ENCODE measurements around the gene MRTFA.
"Not testable (repeated sequence)": the region's sequence is repeated elsewhere in the genome, so short reads cannot be mapped to it uniquely, and the experiment has no call there.

The MRTFA gene

GRCh38 chr22:40626851-40627250 is 9.7 kb downstream of the MRTFA start:
- H3K4me3 ChIP-seq (ENCODE audit: low read length) = no peak overlapping the region
- TF ChIP-seq CTCF (conservative IDR thresholded peaks at IDR 0.05; ENCODE audit: low read length) = no peak
- peak; percentile 79 for DNase-seq (ENCODE audit: low read depth)

- H3K4me3 ChIP-seq (ENCODE audit: low read length); DNase-seq (ENCODE audit: low read depth): not testable (repeated sequence)
These were observed 10.7 kb downstream of the MRTFA start for GRCh38 chr22:40625794-40626193.

- not testable (repeated sequence) for DNase-seq (ENCODE audit: low read depth); H3K4me3 ChIP-seq (ENCODE audit: low read length)
These were observed 11.2 kb downstream of the MRTFA start for GRCh38 chr22:40625281-40625680.

GRCh38 chr22:40624770-40625169 is 11.7 kb downstream of the MRTFA start:
- no peak overlapping the region for H3K4me3 ChIP-seq (ENCODE audit: low read length)
- no peak for DNase-seq (ENCODE audit: low read depth)
- no peak for TF ChIP-seq CTCF (conservative IDR thresholded peaks at IDR 0.05; ENCODE audit: low read length)

- no peak for DNase-seq (ENCODE audit: low read depth)
- H3K4me3 ChIP-seq (ENCODE audit: low read length) = no peak overlapping the region
- TF ChIP-seq CTCF (conservative IDR thresholded peaks at IDR 0.05; ENCODE audit: low read length) = no peak
These were observed 15.0 kb downstream of the MRTFA start for GRCh38 chr22:40621309-40622151.

- DNase-seq (ENCODE audit: low read depth) = peak; percentile 52
- H3K4me3 ChIP-seq (ENCODE audit: low read length) = no peak overlapping the region
- TF ChIP-seq CTCF (conservative IDR thresholded peaks at IDR 0.05; ENCODE audit: low read length) = no peak
These were observed 16.0 kb downstream of the MRTFA start for GRCh38 chr22:40620464-40621046.

GRCh38 chr22:40618400-40618799 is 18.1 kb downstream of the MRTFA start:
- no peak overlapping the region for H3K4me3 ChIP-seq (ENCODE audit: low read length)
- DNase-seq (ENCODE audit: low read depth) = no peak
- no peak for TF ChIP-seq CTCF (conservative IDR thresholded peaks at IDR 0.05; ENCODE audit: low read length)

GRCh38 chr22:40616578-40616977 is 19.9 kb downstream of the MRTFA start:
- TF ChIP-seq CTCF (conservative IDR thresholded peaks at IDR 0.05; ENCODE audit: low read length) = no peak

More at GRCh38 chr22:40616578-40616977, 19.9 kb downstream of the MRTFA start:
- DNase-seq (ENCODE audit: low read depth) = no peak
- H3K4me3 ChIP-seq (ENCODE audit: low read length) = no peak overlapping the region
